Inflammatory macrophage treated with lipopolysaccharide for 4 hours (primary cell): ENCODE results near the gene ITPK1.

Experiments
- DNase-seq: peaks from one replicate; pipeline ENCODE4 v3.0.0-alpha.2; 2020

Gene ITPK1

GRCh38 chr14:92906823-92907222 is 208.9 kb downstream of the ITPK1 start:
- DNase-seq = no peak

GRCh38 chr14:92906420-92906819 is 209.3 kb downstream of the ITPK1 start:
- no peak for DNase-seq

- DNase-seq = no peak
These were observed 210.1 kb downstream of the ITPK1 start for GRCh38 chr14:92905667-92906066.

GRCh38 chr14:92903359-92903758 is 212.4 kb downstream of the ITPK1 start:
- no peak for DNase-seq

- DNase-seq = no peak
These were observed 213.0 kb downstream of the ITPK1 start for GRCh38 chr14:92902726-92903125.

- no peak for DNase-seq
These were observed 213.5 kb downstream of the ITPK1 start for GRCh38 chr14:92902191-92902590.

- DNase-seq = no peak
These were observed 215.1 kb downstream of the ITPK1 start for GRCh38 chr14:92900660-92901059.

GRCh38 chr14:92898566-92899131 is 217.1 kb downstream of the ITPK1 start:
- no peak for DNase-seq

- DNase-seq = peak; percentile 72
These were observed 217.7 kb downstream of the ITPK1 start for GRCh38 chr14:92897922-92898565.

GRCh38 chr14:92895352-92895878 is 220.3 kb downstream of the ITPK1 start:
- no peak for DNase-seq

GRCh38 chr14:92892589-92892988 is 223.1 kb downstream of the ITPK1 start:
- DNase-seq = no peak

GRCh38 chr14:92890830-92891588 is 224.7 kb downstream of the ITPK1 start:
- no peak for DNase-seq

GRCh38 chr14:92888896-92889295 is 226.8 kb downstream of the ITPK1 start:
- peak; percentile 93 for DNase-seq

- DNase-seq = no peak
These were observed 228.6 kb downstream of the ITPK1 start for GRCh38 chr14:92887157-92887556.
